Esophagus (tissue), 2 donors: ENCODE data around the gene KIF3C. TPM values are rescaled to one million over a fixed set of nuclear protein-coding genes. Genes with fewer than 3 reads are reported as not detected.

Experiments
- H3K27ac ChIP-seq, 2 donors: one replicate each; pipeline ENCODE4 v1.5.1; 2013; ENCODE audit warnings: low read depth in 2 of 2, mild to moderate bottlenecking in 2 of 2, inconsistent platforms in 1 of 2, low read length in 1 of 2, moderate library complexity in 1 of 2
- H3K27me3 ChIP-seq, 2 donors: one replicate each; pipeline ENCODE4 v1.6.1; 2013; ENCODE audit warnings: low read length in 2 of 2, control low read depth in 1 of 2, mild to moderate bottlenecking in 1 of 2; ENCODE audit not compliant: insufficient read depth in 2 of 2, control insufficient read depth in 1 of 2
- H3K36me3 ChIP-seq, 2 donors: one replicate each; pipeline ENCODE4 v1.6.1; 2013; ENCODE audit warnings: low read length in 1 of 2; ENCODE audit not compliant: control insufficient read depth in 2 of 2, insufficient read depth in 2 of 2
- H3K4me1 ChIP-seq, 2 donors: one replicate each; pipeline ENCODE4 v1.6.1; 2013; ENCODE audit warnings: low read length in 1 of 2; ENCODE audit not compliant: control insufficient read depth in 2 of 2, insufficient read depth in 2 of 2
- H3K4me3 ChIP-seq, 2 donors: one replicate each; pipeline ENCODE4 v1.5.1; 2013; ENCODE audit warnings: low read length in 2 of 2, mild to moderate bottlenecking in 2 of 2, low read depth in 1 of 2, moderate library complexity in 1 of 2
- H3K9me3 ChIP-seq, 2 donors: one replicate each; pipeline ENCODE4 v1.6.1; 2013; ENCODE audit warnings: mild to moderate bottlenecking in 2 of 2, low read depth in 1 of 2, low read length in 1 of 2, moderate library complexity in 1 of 2; ENCODE audit not compliant: control insufficient read depth in 2 of 2, insufficient read depth in 1 of 2
- WGBS, 2 donors: extraction: QIAGEN DNeasy Blood & Tissue Kit; methylation state at CpG; one replicate each; pipeline ENCODE4 v1.1.7; 2013; 5-methylcytosine and 5-hydroxymethylcytosine counted together
- polyA plus RNA-seq, 2 donors: library from polyadenylated mRNA; stranded (reverse); fragments of 200-250 nt; gene quantifications; one replicate each; pipeline ENCODE4 v1.2.3, GENCODE V29; 2013
- donor health status: healthy with polysubstance abuse.
- donor health status: Bipolar disorder and iron deficiency.

The KIF3C gene
- polyA plus RNA-seq, 2 donors, result 0.98 to 1.0 TPM

- Histone ChIP-seq H3K27me3 (no peaks in the 10 kb centered on the region), H3K4me1 (no peaks in the 10 kb centered on the region), H3K36me3 (peaks cover 0 to 2% of the 10 kb centered on the region in 2 donors), H3K4me3 (no peak overlapping the region), H3K27ac (no peak overlapping the region), H3K9me3 (no peaks in the 10 kb centered on the region)
- WGBS, 2 donors, result 86 to 89% methylated on average over 21 of the region's 21 CpGs
These were observed 28.0 kb downstream of the KIF3C start for GRCh38 chr2:25954199-25954752.

DNA sequence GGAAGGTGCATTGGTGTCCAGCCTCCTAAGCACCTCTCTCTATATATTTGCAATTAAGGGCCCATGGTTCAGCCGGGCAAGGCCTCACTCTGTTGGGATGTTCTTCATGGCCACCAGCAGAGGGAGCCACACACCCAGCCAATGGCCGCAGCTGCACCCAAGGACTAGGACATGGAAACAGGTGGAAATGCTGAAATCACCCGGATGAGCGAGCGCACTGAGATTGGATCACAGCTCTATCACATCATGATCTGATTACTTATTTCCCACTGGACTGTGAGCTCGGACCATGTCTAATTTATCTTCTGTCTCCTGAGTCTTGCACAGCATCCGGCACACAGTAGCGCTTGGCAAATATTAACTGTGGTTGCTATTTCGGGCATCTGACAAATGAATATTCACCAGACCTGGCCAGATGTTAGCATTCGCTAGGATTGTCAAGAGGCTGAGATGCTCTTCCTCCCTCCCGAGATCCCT lies 31.2 kb downstream of the KIF3C start:
- WGBS, 2 donors, result 28 to 33% methylated on average over 11 of the region's 11 CpGs
- H3K4me3 ChIP-seq, result no peak overlapping the region
- no peaks in the 10 kb centered on the region for H3K9me3 ChIP-seq
- no peak overlapping the region for H3K27ac ChIP-seq
- H3K36me3 ChIP-seq, result peaks cover 0 to 2% of the 10 kb centered on the region in 2 donors
- H3K4me1 ChIP-seq, result no peaks in the 10 kb centered on the region
- no peaks in the 10 kb centered on the region for H3K27me3 ChIP-seq

- 78 to 91% methylated on average over 2 of the region's 2 CpGs for WGBS, 2 donors
- Histone ChIP-seq H3K36me3 (no peaks in the 10 kb centered on the region), H3K27ac (no peak overlapping the region), H3K4me3 (no peak overlapping the region), H3K4me1 (no peaks in the 10 kb centered on the region), H3K27me3 (no peaks in the 10 kb centered on the region), H3K9me3 (no peaks in the 10 kb centered on the region)
These were observed 33.9 kb downstream of the KIF3C start for GRCh38 chr2:25948437-25948836.

- Histone ChIP-seq H3K9me3 (no peaks in the 10 kb centered on the region), H3K4me3 (no peak overlapping the region), H3K27ac (no peak overlapping the region), H3K27me3 (no peaks in the 10 kb centered on the region), H3K4me1 (no peaks in the 10 kb centered on the region), H3K36me3 (no peaks in the 10 kb centered on the region)
- WGBS, 2 donors, result 97% methylated on average over 4 of the region's 4 CpGs
These were observed 41.3 kb downstream of the KIF3C start for GRCh38 chr2:25941042-25941441.

DNA sequence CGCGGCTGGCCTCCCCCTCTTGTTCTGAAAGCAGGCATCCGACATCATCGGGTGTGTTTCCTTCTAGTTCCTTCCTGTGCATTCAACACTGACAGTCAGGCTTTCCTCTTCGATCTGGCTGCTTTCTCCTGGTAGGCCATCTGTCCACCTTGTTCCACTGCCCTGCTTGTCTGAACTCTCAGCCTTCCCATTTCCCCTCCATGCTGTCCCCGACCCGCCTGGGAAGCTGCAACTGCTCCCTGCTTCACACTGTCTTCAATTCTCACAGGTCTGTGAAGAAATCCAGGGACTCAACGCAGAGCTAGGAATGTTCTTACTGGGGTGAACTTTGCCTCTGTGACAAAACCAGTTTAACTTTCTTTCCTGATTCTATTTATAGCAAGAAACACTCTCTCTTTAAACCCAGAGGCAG lies 43.0 kb downstream of the KIF3C start:
- WGBS, 2 donors, result 73 to 85% methylated on average over 8 of the region's 8 CpGs
- Histone ChIP-seq H3K27ac (no peak overlapping the region), H3K4me3 (no peak overlapping the region), H3K9me3 (no peaks in the 10 kb centered on the region), H3K4me1 (no peaks in the 10 kb centered on the region), H3K36me3 (no peaks in the 10 kb centered on the region), H3K27me3 (no peaks in the 10 kb centered on the region)

- no peaks in the 10 kb centered on the region for H3K27me3 ChIP-seq
- H3K4me1 ChIP-seq, result no peaks in the 10 kb centered on the region
- no peaks in the 10 kb centered on the region for H3K36me3 ChIP-seq
- no peak overlapping the region for H3K4me3 ChIP-seq
- WGBS, 2 donors, result 88 to 90% methylated on average over 6 of the region's 6 CpGs
- no peak overlapping the region for H3K27ac ChIP-seq
- H3K9me3 ChIP-seq, result no peaks in the 10 kb centered on the region
These were observed 44.0 kb downstream of the KIF3C start for GRCh38 chr2:25938345-25938744.

DNA sequence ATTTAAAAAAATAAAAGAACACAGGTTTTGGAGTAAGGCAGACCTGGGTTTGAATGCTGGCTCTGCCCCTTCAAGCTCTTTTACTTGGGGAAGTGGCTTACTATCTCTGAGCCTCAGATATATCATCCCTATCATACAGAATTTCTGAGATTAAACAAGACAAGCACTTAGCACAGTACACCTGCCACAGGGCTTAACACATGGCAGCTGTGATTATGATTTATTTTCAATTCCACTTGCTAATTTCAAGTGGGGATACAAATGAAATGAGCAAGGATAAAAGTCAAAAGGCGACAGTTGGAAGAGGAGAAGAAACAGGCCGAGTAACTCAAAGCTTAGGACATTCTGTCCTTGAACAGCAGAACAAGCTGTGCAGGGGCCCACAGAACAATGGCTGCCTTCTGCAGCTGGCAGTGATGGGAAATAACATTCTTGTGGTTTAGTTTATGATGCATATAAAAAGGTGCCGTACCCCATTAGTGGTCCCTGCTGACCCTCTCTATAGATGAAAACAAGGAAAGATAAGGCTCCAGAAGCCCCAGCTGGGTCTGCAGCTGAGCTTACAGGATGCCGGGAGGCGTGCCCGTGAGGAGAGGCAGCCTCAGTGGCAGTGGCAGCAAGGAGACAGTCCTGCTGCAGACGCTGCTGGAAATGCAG lies 45.3 kb downstream of the KIF3C start:
- H3K4me3 ChIP-seq, result no peak overlapping the region
- no peaks in the 10 kb centered on the region for H3K36me3 ChIP-seq
- WGBS, 2 donors, result 77 to 85% methylated on average over 7 of the region's 7 CpGs
- H3K4me1 ChIP-seq, result no peaks in the 10 kb centered on the region
- no peaks in the 10 kb centered on the region for H3K27me3 ChIP-seq
- H3K9me3 ChIP-seq, result no peaks in the 10 kb centered on the region
- H3K27ac ChIP-seq, result no peak overlapping the region

GRCh38 chr2:25933622-25934021 lies 48.7 kb downstream of the KIF3C start:
- H3K9me3 ChIP-seq, result no peaks in the 10 kb centered on the region
- no peaks in the 10 kb centered on the region for H3K27me3 ChIP-seq
- no peak overlapping the region for H3K4me3 ChIP-seq
- WGBS, 2 donors, result 89 to 90% methylated on average over 2 of the region's 2 CpGs
- H3K36me3 ChIP-seq, result peaks cover 0 to 2% of the 10 kb centered on the region in 2 donors
- no peaks in the 10 kb centered on the region for H3K4me1 ChIP-seq
- H3K27ac ChIP-seq, result no peak overlapping the region

- Histone ChIP-seq H3K9me3 (no peaks in the 10 kb centered on the region), H3K4me1 (no peaks in the 10 kb centered on the region), H3K36me3 (peaks cover 0 to 8% of the 10 kb centered on the region in 2 donors), H3K27me3 (no peaks in the 10 kb centered on the region), H3K4me3 (no peak overlapping the region), H3K27ac (no peak overlapping the region)
- WGBS, 2 donors, result 90 to 97% methylated on average over 14 of the region's 14 CpGs
These were observed 52.4 kb downstream of the KIF3C start for GRCh38 chr2:25929789-25930473.
